Measurements from ENCODE around the gene ITCH. TPM values are rescaled to one million over a fixed set of nuclear protein-coding genes. Genes with fewer than 3 reads are reported as not detected.

Gene ITCH
- total RNA-seq, 1 experiment from 2014 or later: 78.8 TPM

GRCh38 chr20:34541264-34541901 is 178.3 kb downstream of the ITCH start (continued):
- TF ChIP-seq CTCF (IDR thresholded peaks at IDR 0.05 in 2 of 3, conservative IDR thresholded peaks at IDR 0.05 in 1 of 3; ENCODE audit: borderline replicate concordance in 1 of 3, insufficient read depth in 1 of 3, low read depth in 2 of 3, low read length in 2 of 3): no peak
- TF ChIP-seq ZBTB33 (IDR thresholded peaks at IDR 0.05; ENCODE audit: extremely low read depth, insufficient replicate concordance, low read length): no peak
- TF ChIP-seq POLR2A (IDR thresholded peaks at IDR 0.05; ENCODE audit: borderline replicate concordance, extremely low read depth, insufficient read depth, insufficient read length): no peak
- no peak for TF ChIP-seq ELF1 (IDR thresholded peaks at IDR 0.05; ENCODE audit: borderline replicate concordance, low read depth)

- no peak for TF ChIP-seq EZH2phosphoT487 (IDR thresholded peaks at IDR 0.05; ENCODE audit: borderline replicate concordance)
- no peak for TF ChIP-seq CTCF (IDR thresholded peaks at IDR 0.05 in 2 of 3, conservative IDR thresholded peaks at IDR 0.05 in 1 of 3; ENCODE audit: borderline replicate concordance in 1 of 3, insufficient read depth in 1 of 3, low read depth in 2 of 3, low read length in 2 of 3)
- TF ChIP-seq ELF1 (IDR thresholded peaks at IDR 0.05; ENCODE audit: borderline replicate concordance, low read depth): no peak
- no peak for TF ChIP-seq EZH2 (IDR thresholded peaks at IDR 0.05)
- TF ChIP-seq SRF (IDR thresholded peaks at IDR 0.05; ENCODE audit: low read depth): no peak
- no peak for TF ChIP-seq CBX3 (IDR thresholded peaks at IDR 0.05; ENCODE audit: low read depth)
- TF ChIP-seq RAD21 (IDR thresholded peaks at IDR 0.05; ENCODE audit: low read depth): no peak
- no peak for TF ChIP-seq CEBPB (IDR thresholded peaks at IDR 0.05; ENCODE audit: low read depth)
- no peaks in the 10 kb centered on the region for H4K20me1 ChIP-seq (ENCODE audit: insufficient read depth)
- ChIA-PET CTCF (no interaction called here), POLR2A (no interaction called here), RAD21 (ENCODE audit: low non-redundant PET in 1 of 2, low total read pairs in 2 of 2, uncharacterized antibody in 2 of 2, unreplicated experiment in 2 of 2) (no interaction called here)
- H3K9me3 ChIP-seq (ENCODE audit: control insufficient read depth in 1 of 2, insufficient read depth in 1 of 2, low read depth in 1 of 2, low read length in 2 of 2): no peaks in the 10 kb centered on the region
- no peak overlapping the region for H3K4me2 ChIP-seq (ENCODE audit: low read length)
- no peak for DNase-seq (ENCODE audit: low read depth, low spot score)
- H2AFZ ChIP-seq (ENCODE audit: low read depth, low read length, poor library complexity, severe bottlenecking): no peak overlapping the region
- no peaks in the 10 kb centered on the region for H3K27me3 ChIP-seq (ENCODE audit: insufficient read depth, low read length)
- no peaks in the 10 kb centered on the region for H3K79me2 ChIP-seq (ENCODE audit: insufficient read depth, low read length)
- no peaks in the 10 kb centered on the region for H3K4me1 ChIP-seq (ENCODE audit: control insufficient read depth in 1 of 2, insufficient read depth in 2 of 2, low read length in 2 of 2)
- no peak for ATAC-seq
- no peak overlapping the region for H3K27ac ChIP-seq (ENCODE audit: low read depth, low read length)
- BruUV-seq (replicated peaks): no TSS peak
- intact Hi-C loops (cut with micrococcal nuclease): no loop called here
- H3K4me3 ChIP-seq (replicated peaks in 1 of 2; ENCODE audit: low read depth in 1 of 2, low read length in 2 of 2): no peak overlapping the region
- no peaks in the 10 kb centered on the region for H3K9me2 ChIP-seq (ENCODE audit: insufficient read depth)
- peaks cover 14 to 25% of the 10 kb centered on the region in 2 experiments; a peak in 3 of 4 replicates for H3K36me3 ChIP-seq (ENCODE audit: control insufficient read depth in 1 of 2, insufficient read depth in 2 of 2, low read length in 2 of 2)
- H3K9ac ChIP-seq (ENCODE audit: low read length): no peak overlapping the region
Measured at GRCh38 chr20:34541917-34542316, 178.8 kb downstream of the ITCH start.
